B cell (primary cell): Measurements from ENCODE around the gene RGS19. TPM values are rescaled to one million over a fixed set of nuclear protein-coding genes. Genes with fewer than 3 reads are reported as not detected.

Source experiments
- ATAC-seq: fragments of 200-7000 bp; cut with Tn5 transposase; one replicate; pipeline ENCODE4 v1.10.0; 2021; ENCODE audit warnings: low read depth, mild to moderate bottlenecking, moderate number of reproducible peaks, moderate library complexity
- CTCF ChIA-PET: fragments of 350-600 bp; sonication (Branson Sonifier 250); formaldehyde crosslinking; loops from one replicate; lab custom pipeline; 2021; ENCODE audit warnings: antibody characterized with exemption, inconsistent platforms; lab: Charles Lee
- POLR2A ChIA-PET: fragments of 350-600 bp; sonication (Branson Sonifier 250); formaldehyde crosslinking; loops from one replicate; lab custom pipeline; 2021; ENCODE audit warnings: antibody characterized with exemption; lab: Charles Lee
- DNase-seq: peaks from one replicate; pipeline ENCODE4 v3.0.0; 2013
- H2AFZ ChIP-seq: 2 replicates; pipeline ENCODE4 v1.6.1; 2012; ENCODE audit warnings: mild to moderate bottlenecking, low read depth, low read length; ENCODE audit not compliant: insufficient read depth, poor library complexity, severe bottlenecking
- H3K27ac ChIP-seq, 2 donors: 1 replicate in 1 of 2; 2 replicates in 1 of 2; pipeline ENCODE4 v1.5.1; 2012 to 2013; ENCODE audit warnings: low read length in 2 of 2, mild to moderate bottlenecking in 2 of 2, moderate library complexity in 1 of 2
- H3K27me3 ChIP-seq, 4 experiments: fragments of 200-600 bp in 1 of 4; sonication (generic) in 1 of 4; replicated peaks in 1 of 4; 1 replicate in 2 of 4; 2 replicates in 2 of 4; pipeline versions ENCODE4 v1.6.1 to v1.7.0; 2013 to 2016; ENCODE audit warnings: low read length in 3 of 4, mild to moderate bottlenecking in 2 of 4, mixed read lengths in 1 of 4, moderate library complexity in 1 of 4; ENCODE audit not compliant: insufficient read depth in 4 of 4, control insufficient read depth in 3 of 4; ENCODE audit errors: control extremely low read depth in 1 of 4
- H3K36me3 ChIP-seq, 2 experiments: replicated peaks in 1 of 2; 1 replicate in 1 of 2; 2 replicates in 1 of 2; pipeline versions ENCODE4 v1.6.1 to v1.7.1; 2013; ENCODE audit warnings: low read length in 1 of 2; ENCODE audit not compliant: insufficient read depth in 2 of 2, control insufficient read depth in 1 of 2; ENCODE audit errors: control extremely low read depth in 1 of 2, extremely low read depth in 1 of 2
- H3K4me1 ChIP-seq, 2 donors: fragments of 200-600 bp in 1 of 2; sonication (generic) in 1 of 2; 1 replicate in 1 of 2; 2 replicates in 1 of 2; pipeline versions ENCODE4 v1.5.1 to v1.6.1; 2013 to 2017; ENCODE audit warnings: low read length in 2 of 2; ENCODE audit not compliant: control insufficient read depth in 2 of 2, insufficient read depth in 2 of 2
- H3K4me2 ChIP-seq: replicated peaks from 2 replicates; pipeline ENCODE3; 2012; ENCODE audit warnings: mild to moderate bottlenecking, low read depth, low read length; ENCODE audit not compliant: poor library complexity, severe bottlenecking
- H3K4me3 ChIP-seq, 5 experiments: fragments of 200-600 bp in 1 of 5; sonication (generic) in 1 of 5; 1 replicate in 3 of 5; 2 replicates in 2 of 5; pipeline versions ENCODE4 v1.5.1 to v1.7.0; 2011 to 2016; ENCODE audit warnings: low read length in 4 of 5, mild to moderate bottlenecking in 4 of 5, low read depth in 2 of 5, control low read depth in 1 of 5, moderate library complexity in 1 of 5; ENCODE audit not compliant: insufficient read depth in 1 of 5; ENCODE audit errors: control extremely low read depth in 1 of 5, extremely low read depth in 1 of 5
- H3K79me2 ChIP-seq: fragments of 200-600 bp; sonication (generic); one replicate; pipeline ENCODE4 v1.6.0; 2016; ENCODE audit warnings: low read length; ENCODE audit not compliant: control insufficient read depth, insufficient read depth
- H3K9ac ChIP-seq: fragments of 200-600 bp; sonication (generic); 2 replicates; pipeline ENCODE4 v1.6.1; 2017; ENCODE audit warnings: mild to moderate bottlenecking, low read length, moderate library complexity
- H3K9me3 ChIP-seq, 3 donors: one replicate each; pipeline versions ENCODE4 v1.6.1 to v1.7.1; 2013; ENCODE audit warnings: low read length in 2 of 3; ENCODE audit not compliant: control insufficient read depth in 2 of 3, insufficient read depth in 1 of 3; ENCODE audit errors: control extremely low read depth in 1 of 3
- H4K20me1 ChIP-seq: 2 replicates; pipeline ENCODE4 v1.6.0; 2012; ENCODE audit warnings: mild to moderate bottlenecking, low read length; ENCODE audit not compliant: insufficient read depth, control insufficient read depth, poor library complexity, severe bottlenecking
- H3K27ac Mint-ChIP-seq: one replicate; pipeline ENCODE4 v1.8.0; 2021; ENCODE audit warnings: mixed read lengths
- H3K27me3 Mint-ChIP-seq: one replicate; pipeline ENCODE4 v1.8.0; 2021; ENCODE audit warnings: mixed read lengths
- H3K4me1 Mint-ChIP-seq: one replicate; pipeline ENCODE4 v1.8.0; 2021; ENCODE audit warnings: mixed read lengths
- H3K4me3 Mint-ChIP-seq: one replicate; pipeline ENCODE4 v1.8.0; 2021; ENCODE audit warnings: mixed read lengths
- H3K9me3 Mint-ChIP-seq: one replicate; pipeline ENCODE4 v1.8.0; 2022; ENCODE audit warnings: mixed read lengths; ENCODE audit not compliant: insufficient read depth
- EZH2 ChIP-seq: IDR thresholded peaks from 2 replicates; pipeline ENCODE4 v1.6.1; 2012; ENCODE audit warnings: borderline replicate concordance, low read depth, mild to moderate bottlenecking, moderate library complexity, low read length; ENCODE audit not compliant: insufficient read depth, poor library complexity, severe bottlenecking
- WGBS: methylation state at CpG from one replicate; pipeline ENCODE4 v1.1.5; 2013; ENCODE audit warnings: missing lambda C conversion rate; ENCODE audit not compliant: insufficient coverage; 5-methylcytosine and 5-hydroxymethylcytosine counted together
- intact Hi-C: fragments of 100-400 bp; cut with micrococcal nuclease; formaldehyde crosslinking; loops from one replicate; pipeline ENCODE4 v1.10.0; 2022
- polyA plus RNA-seq: library from polyadenylated mRNA; depleted of rRNA; stranded (reverse); fragments of >200 nt; gene quantifications from 2 replicates; pipeline ENCODE4 v1.2.3, GENCODE V29; 2012
- total RNA-seq, 2 donors: library from RNA; stranded (reverse); fragments of 120-200 nt in 1 of 2; gene quantifications; 1 replicate in 1 of 2; 2 replicates in 1 of 2; pipeline versions ENCODE4 v1.2.3 to v1.2.4, GENCODE V29; 2013 to 2022
- TF ChIP-seq, protein P1 (sequence below): fragments of 200-600 bp; IDR thresholded peaks from one replicate; pipeline ENCODE4 v1.8.0; 2022; ENCODE audit warnings: antibody characterized with exemption, mild to moderate bottlenecking

RGS19 gene
- total and polyA plus RNA-seq, 2 donors (not counting 1 experiment from before 2014, with no cell fraction given): 69.4 to 203 TPM

DNA sequence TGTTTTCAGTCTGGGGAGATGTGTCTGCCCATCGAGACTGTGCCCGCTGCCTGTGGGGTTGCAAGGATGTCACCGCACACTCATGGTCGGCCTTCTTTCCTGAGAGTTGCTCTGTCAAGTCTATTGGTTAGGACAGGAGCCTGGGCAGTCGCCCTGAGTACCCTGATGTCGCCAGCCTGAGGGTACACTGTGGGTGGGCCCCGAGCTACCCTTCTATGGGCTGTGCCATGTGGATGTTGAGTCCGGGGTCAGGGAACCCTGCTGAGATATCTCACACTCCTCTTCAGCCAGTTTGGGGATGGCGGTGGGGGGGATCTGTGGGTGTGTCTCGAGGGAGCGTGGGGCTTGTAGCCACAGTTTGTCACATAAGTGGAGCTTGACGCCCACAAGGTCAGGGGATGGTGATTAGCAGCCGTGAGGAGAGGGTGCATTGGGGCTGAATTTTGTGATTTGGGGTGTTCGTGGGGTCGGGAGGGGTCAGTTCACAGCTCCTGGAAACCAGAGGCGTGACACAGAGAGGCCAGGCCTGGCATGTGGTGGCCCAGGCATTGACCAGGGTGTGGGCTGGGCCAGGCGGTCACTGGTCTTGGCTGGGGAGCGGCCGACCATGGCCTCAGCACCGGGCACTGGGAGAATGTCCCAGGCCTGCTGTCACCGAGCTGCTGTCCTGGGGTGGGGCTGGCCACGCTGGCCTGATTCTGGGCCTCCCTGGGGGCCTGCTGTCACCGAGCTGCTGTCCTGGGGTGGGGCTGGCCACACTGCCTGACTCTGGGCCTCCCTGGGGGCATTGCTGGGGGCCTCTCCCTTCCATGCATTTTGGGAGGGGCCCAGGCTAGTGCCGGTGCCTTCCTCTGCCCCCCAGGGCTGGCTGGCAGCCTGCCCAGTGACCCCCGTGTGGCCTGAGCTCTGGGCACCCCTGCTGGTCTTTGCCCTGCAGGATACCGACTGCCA, 29.7 kb upstream of the RGS19 start:
- H3K4me3 Mint-ChIP-seq: no peak overlapping the region
- no peak overlapping the region for H3K9ac ChIP-seq
- ChIA-PET CTCF (interaction anchor here (0.8 to 4.6 kb wide), 6 partner anchors 9 to 65 kb away, joined by 3 to 23 read pairs (median 6); partner anchors contain the start of gene LKAAEAR1), POLR2A (no interaction called here)
- TF ChIP-seq, protein P1, sequence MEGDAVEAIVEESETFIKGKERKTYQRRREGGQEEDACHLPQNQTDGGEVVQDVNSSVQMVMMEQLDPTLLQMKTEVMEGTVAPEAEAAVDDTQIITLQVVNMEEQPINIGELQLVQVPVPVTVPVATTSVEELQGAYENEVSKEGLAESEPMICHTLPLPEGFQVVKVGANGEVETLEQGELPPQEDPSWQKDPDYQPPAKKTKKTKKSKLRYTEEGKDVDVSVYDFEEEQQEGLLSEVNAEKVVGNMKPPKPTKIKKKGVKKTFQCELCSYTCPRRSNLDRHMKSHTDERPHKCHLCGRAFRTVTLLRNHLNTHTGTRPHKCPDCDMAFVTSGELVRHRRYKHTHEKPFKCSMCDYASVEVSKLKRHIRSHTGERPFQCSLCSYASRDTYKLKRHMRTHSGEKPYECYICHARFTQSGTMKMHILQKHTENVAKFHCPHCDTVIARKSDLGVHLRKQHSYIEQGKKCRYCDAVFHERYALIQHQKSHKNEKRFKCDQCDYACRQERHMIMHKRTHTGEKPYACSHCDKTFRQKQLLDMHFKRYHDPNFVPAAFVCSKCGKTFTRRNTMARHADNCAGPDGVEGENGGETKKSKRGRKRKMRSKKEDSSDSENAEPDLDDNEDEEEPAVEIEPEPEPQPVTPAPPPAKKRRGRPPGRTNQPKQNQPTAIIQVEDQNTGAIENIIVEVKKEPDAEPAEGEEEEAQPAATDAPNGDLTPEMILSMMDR: no peak
- TF ChIP-seq EZH2: no peak
- H3K4me1 Mint-ChIP-seq: peaks cover 36% of the 10 kb centered on the region
- no peaks in the 10 kb centered on the region for H3K79me2 ChIP-seq
- H2AFZ ChIP-seq: no peak overlapping the region
- no peak overlapping the region for H3K27ac ChIP-seq
- no peaks in the 10 kb centered on the region for H3K9me3 Mint-ChIP-seq
- no peaks in the 10 kb centered on the region for H3K27me3 Mint-ChIP-seq
- H3K27ac Mint-ChIP-seq: peak overlapping the region; percentile 6
- H3K36me3 ChIP-seq: no peaks in the 10 kb centered on the region
- DNase-seq: no peak
- ATAC-seq: no peak
- intact Hi-C loops: no loop called here
- peaks cover 0 to 3% (median 0%) of the 10 kb centered on the region in 4 experiments for H3K27me3 ChIP-seq
- peaks cover 20 to 41% of the 10 kb centered on the region in 2 donors for H3K4me1 ChIP-seq
- 80% methylated on average over 23 of the region's 26 CpGs for WGBS
- peak overlapping the region; percentile 66 for H3K4me2 ChIP-seq
- no peak overlapping the region for H3K4me3 ChIP-seq
- no peaks in the 10 kb centered on the region for H4K20me1 ChIP-seq
- no peaks in the 10 kb centered on the region for H3K9me3 ChIP-seq
